ENCODE measurements around the gene SH3D21.

Gene SH3D21

GRCh38 chr1:36343651-36344394, 37.7 kb downstream of the SH3D21 start:
- H3K27ac ChIP-seq = no peak overlapping the region
- no peak for TF ChIP-seq CTCF (IDR thresholded peaks at IDR 0.05)
- no peak for TF ChIP-seq ZFX (IDR thresholded peaks at IDR 0.05; ENCODE audit: borderline replicate concordance)

- no peak overlapping the region for H3K27ac ChIP-seq
- TF ChIP-seq ZFX (IDR thresholded peaks at IDR 0.05; ENCODE audit: borderline replicate concordance) (no peak), CTCF (IDR thresholded peaks at IDR 0.05) (no peak)
These were observed 38.2 kb downstream of the SH3D21 start for GRCh38 chr1:36344395-36344680.

GRCh38 chr1:36345353-36345752, 39.2 kb downstream of the SH3D21 start:
- no peak for TF ChIP-seq CTCF (IDR thresholded peaks at IDR 0.05)
- TF ChIP-seq ZFX (IDR thresholded peaks at IDR 0.05; ENCODE audit: borderline replicate concordance) = no peak
- H3K27ac ChIP-seq = no peak overlapping the region

GRCh38 chr1:36346741-36347370, 40.7 kb downstream of the SH3D21 start:
- TF ChIP-seq CTCF (IDR thresholded peaks at IDR 0.05) = no peak
- no peak for TF ChIP-seq ZFX (IDR thresholded peaks at IDR 0.05; ENCODE audit: borderline replicate concordance)
- no peak overlapping the region for H3K27ac ChIP-seq

GRCh38 chr1:36349241-36349671, 43.1 kb downstream of the SH3D21 start:
- TF ChIP-seq CTCF (IDR thresholded peaks at IDR 0.05) (no peak), ZFX (IDR thresholded peaks at IDR 0.05; ENCODE audit: borderline replicate concordance) (no peak)
- no peak overlapping the region for H3K27ac ChIP-seq

GRCh38 chr1:36349839-36350238, 43.7 kb downstream of the SH3D21 start:
- no peak overlapping the region for H3K27ac ChIP-seq
- TF ChIP-seq CTCF (IDR thresholded peaks at IDR 0.05) = no peak
- TF ChIP-seq ZFX (IDR thresholded peaks at IDR 0.05; ENCODE audit: borderline replicate concordance) = no peak

- TF ChIP-seq CTCF (IDR thresholded peaks at IDR 0.05) = no peak
- TF ChIP-seq ZFX (IDR thresholded peaks at IDR 0.05; ENCODE audit: borderline replicate concordance) = no peak
- H3K27ac ChIP-seq = no peak overlapping the region
These were observed 44.6 kb downstream of the SH3D21 start for GRCh38 chr1:36350659-36351226.

All from 22Rv1 (cell line).